Thoracic aorta (tissue), 2 donors: ENCODE measurements around the gene SAA1. TPM values are rescaled to one million over a fixed set of nuclear protein-coding genes. Genes with fewer than 3 reads are reported as not detected.

Experiments used
- ATAC-seq: fragments of 150-250 bp; one replicate; pipeline ENCODE4 v1.8.0; 2017; ENCODE audit warnings: low read depth; ENCODE audit not compliant: insufficient number of reproducible peaks, low FRiP score
- DNase-seq: peaks from one replicate; pipeline ENCODE4 v3.0.0-alpha.2; 2020; ENCODE audit warnings: low spot score
- H3K27ac ChIP-seq, 2 donors: fragments of 200-600 bp; sonication (generic); 1 replicate in 1 of 2; 2 replicates in 1 of 2; pipeline ENCODE4 v1.5.1; 2016; ENCODE audit warnings: mild to moderate bottlenecking in 2 of 2, moderate library complexity in 2 of 2
- H3K27me3 ChIP-seq: fragments of 200-600 bp; sonication (generic); replicated peaks from 2 replicates; pipeline ENCODE4 v1.6.0; 2016; ENCODE audit warnings: mild to moderate bottlenecking; ENCODE audit not compliant: insufficient read depth
- H3K36me3 ChIP-seq: fragments of 200-600 bp; sonication (generic); one replicate; pipeline ENCODE4 v1.5.1; 2016
- H3K4me1 ChIP-seq, 2 donors: fragments of 200-600 bp; sonication (generic); 1 replicate in 1 of 2; 2 replicates in 1 of 2; pipeline versions ENCODE4 v1.5.1 to v1.6.0; 2016; ENCODE audit warnings: low read depth in 2 of 2, mild to moderate bottlenecking in 1 of 2; ENCODE audit not compliant: control insufficient read depth in 1 of 2
- H3K4me3 ChIP-seq: fragments of 200-600 bp; sonication (generic); 2 replicates; pipeline ENCODE4 v1.5.1; 2016; ENCODE audit warnings: mild to moderate bottlenecking
- H3K9me3 ChIP-seq: fragments of 200-600 bp; sonication (generic); 2 replicates; pipeline ENCODE4 v1.5.1; 2016
- CTCF ChIP-seq: fragments of 200-600 bp; sonication (generic); IDR thresholded peaks from one replicate; pipeline ENCODE4 v1.5.1; 2019; ENCODE audit warnings: antibody characterized with exemption
- total RNA-seq, 2 donors: library from RNA; depleted of rRNA; stranded (reverse); fragments of >200 nt; gene quantifications; one replicate each; pipeline versions ENCODE4 v1.1.0 to v1.2.3, GENCODE V29; 2016

SAA1 gene
- total RNA-seq, 2 donors from 2014 or later = 6.5 to 18.9 TPM

GRCh38 chr11:18271206-18271605, 5.1 kb downstream of the SAA1 start:
- DNase-seq (no peak), ATAC-seq (no peak)
- H3K4me3 ChIP-seq = no peak overlapping the region
- no peaks in the 10 kb centered on the region for H3K36me3 ChIP-seq
- H3K4me1 ChIP-seq = no peaks in the 10 kb centered on the region
- no peaks in the 10 kb centered on the region for H3K9me3 ChIP-seq
- TF ChIP-seq CTCF = no peak
- no peak overlapping the region for H3K27ac ChIP-seq
- no peaks in the 10 kb centered on the region for H3K27me3 ChIP-seq

DNA sequence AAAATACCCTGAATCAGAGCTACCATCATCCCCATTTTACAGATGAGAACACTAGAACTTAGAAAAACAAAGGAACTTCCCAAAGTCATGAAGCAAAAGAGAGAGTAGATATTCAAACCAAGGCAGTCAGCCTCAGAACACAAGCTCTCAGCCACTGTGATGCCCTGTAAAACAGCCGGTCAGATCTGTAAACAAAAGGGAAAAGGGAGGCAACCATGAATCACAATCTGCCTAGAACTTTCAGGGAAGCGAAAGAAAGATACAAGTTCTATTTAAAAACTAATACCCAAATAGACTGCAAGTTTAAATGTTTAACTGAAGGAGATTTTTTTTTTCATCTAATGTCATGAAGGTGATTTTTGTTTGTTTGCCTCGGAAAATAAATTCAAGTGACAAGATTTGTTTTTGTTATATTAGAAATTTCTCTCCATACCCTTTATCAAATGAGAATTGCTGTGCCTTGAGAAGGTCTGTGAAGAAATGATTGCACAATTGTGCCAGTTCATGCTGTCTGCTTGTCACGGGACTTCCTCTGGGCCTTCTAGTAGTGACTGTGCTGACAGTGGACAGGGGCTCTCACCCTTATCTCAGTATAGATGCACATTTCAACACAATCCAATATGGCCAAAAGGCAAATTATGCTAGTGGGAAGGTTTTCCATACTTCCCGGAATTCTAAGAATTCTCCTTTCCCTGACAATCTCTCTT, 11.7 kb downstream of the SAA1 start:
- ATAC-seq = no peak
- no peaks in the 10 kb centered on the region for H3K4me1 ChIP-seq
- H3K36me3 ChIP-seq = peaks cover 12% of the 10 kb centered on the region
- no peak overlapping the region for H3K27ac ChIP-seq
- no peak for TF ChIP-seq CTCF
- H3K27me3 ChIP-seq = no peaks in the 10 kb centered on the region
- DNase-seq = no peak
- H3K4me3 ChIP-seq = no peak overlapping the region
- H3K9me3 ChIP-seq = no peaks in the 10 kb centered on the region

GRCh38 chr11:18280438-18281045, 14.5 kb downstream of the SAA1 start:
- DNase-seq (no peak), ATAC-seq (no peak)
- TF ChIP-seq CTCF = no peak
- H3K27ac ChIP-seq = no peak overlapping the region
- H3K4me1 ChIP-seq = no peaks in the 10 kb centered on the region
- H3K36me3 ChIP-seq = peaks cover 22% of the 10 kb centered on the region
- H3K27me3 ChIP-seq = no peaks in the 10 kb centered on the region
- no peak overlapping the region for H3K4me3 ChIP-seq
- H3K9me3 ChIP-seq = no peaks in the 10 kb centered on the region

GRCh38 chr11:18282626-18283025, 16.6 kb downstream of the SAA1 start:
- H3K36me3 ChIP-seq = peaks cover 40% of the 10 kb centered on the region

GRCh38 chr11:18285841-18286240, 19.8 kb downstream of the SAA1 start:
- Histone ChIP-seq H3K9me3 (no peaks in the 10 kb centered on the region), H3K4me3 (no peak overlapping the region), H3K36me3 (peaks cover 55% of the 10 kb centered on the region), H3K27me3 (no peaks in the 10 kb centered on the region), H3K4me1 (no peaks in the 10 kb centered on the region), H3K27ac (no peak overlapping the region)
- no peak for TF ChIP-seq CTCF
- no peak for DNase-seq
- ATAC-seq = no peak

More at GRCh38 chr11:18282626-18283025, 16.6 kb downstream of the SAA1 start:
- Histone ChIP-seq H3K9me3 (no peaks in the 10 kb centered on the region), H3K4me1 (no peaks in the 10 kb centered on the region), H3K27me3 (no peaks in the 10 kb centered on the region), H3K27ac (no peak overlapping the region), H3K4me3 (no peak overlapping the region)
- TF ChIP-seq CTCF = no peak
- ATAC-seq (no peak), DNase-seq (no peak)
